ENCODE results near the gene MIER1.

GRCh38 chr1:66932291-66932690, 7.5 kb downstream of the MIER1 start:
- TF ChIP-seq CTCF (IDR thresholded peaks at IDR 0.05) (no peak), POLR2A (IDR thresholded peaks at IDR 0.05) (no peak)

Measured in esophagus squamous epithelium (tissue), 4 donors.